HG02588 (cell line): ENCODE measurements around the gene REELD1.

ENCODE experiments used
- ATAC-seq: cut with Tn5 transposase; IDR thresholded peaks from one replicate; pipeline ENCODE4 v1.9.1; 2021; ENCODE audit warnings: mild to moderate bottlenecking, moderate library complexity; ENCODE audit not compliant: unreplicated experiment

Gene REELD1

GRCh38 chr4:146224326-146224966 is 10.1 kb downstream of the REELD1 start:
- ATAC-seq = no peak

GRCh38 chr4:146229406-146229805 is 15.1 kb downstream of the REELD1 start:
- no peak for ATAC-seq

DNA sequence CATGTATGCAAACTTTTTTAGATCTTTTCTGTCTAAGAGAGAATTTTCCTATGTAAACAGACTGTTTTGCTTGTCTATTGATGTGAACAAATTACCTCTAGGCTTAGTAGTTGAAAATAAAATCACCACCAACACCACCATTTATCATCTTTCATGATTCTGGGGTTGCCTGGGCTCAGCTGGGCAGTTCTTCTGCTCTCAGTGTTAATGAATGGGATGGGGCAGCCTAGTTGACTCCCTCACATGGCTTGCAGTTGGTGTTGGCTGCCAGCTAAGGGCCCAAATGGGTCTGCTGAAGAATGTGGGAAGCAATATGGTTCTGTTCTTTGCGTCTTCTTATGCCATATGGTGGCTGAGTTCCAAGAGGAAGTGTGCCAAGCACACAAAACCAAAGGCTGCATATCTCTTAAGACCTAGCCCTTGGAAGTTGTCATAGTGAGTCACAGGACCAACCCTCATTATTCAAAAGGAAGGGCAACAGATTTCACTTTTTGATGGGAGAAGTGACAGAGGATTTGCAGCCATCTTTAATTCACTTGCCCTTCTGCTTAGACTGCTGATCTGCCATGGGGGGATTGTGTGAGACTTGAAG is 17.9 kb downstream of the REELD1 start:
- no peak for ATAC-seq

DNA sequence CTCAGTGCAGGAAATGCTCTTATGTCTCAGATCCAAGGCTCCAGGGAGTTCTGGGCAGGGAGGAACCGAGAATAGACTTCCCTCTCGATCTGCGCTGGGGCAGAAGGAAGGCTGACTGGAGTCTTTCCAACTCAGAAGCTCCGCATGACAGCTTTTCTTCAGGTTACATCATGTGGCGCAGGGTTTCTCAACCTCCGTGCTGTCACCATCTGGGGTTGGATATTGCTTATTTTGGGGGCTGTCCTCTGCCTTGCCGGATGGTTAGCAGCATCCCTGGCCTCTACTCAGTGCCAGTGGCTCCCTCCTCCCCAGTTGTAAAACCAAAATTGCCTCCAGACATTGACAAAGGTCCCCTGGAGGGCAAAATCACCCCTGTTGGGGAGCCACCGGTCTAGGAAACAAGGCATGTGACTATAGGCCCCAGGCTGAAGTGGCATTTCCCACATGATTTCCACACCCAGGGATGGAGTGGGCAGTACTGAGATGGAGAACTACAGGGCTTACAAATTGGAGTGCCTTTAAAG is 21.4 kb downstream of the REELD1 start:
- ATAC-seq = no peak

- no peak for ATAC-seq
Observed at GRCh38 chr4:146236216-146236615, 21.9 kb downstream of the REELD1 start.

DNA sequence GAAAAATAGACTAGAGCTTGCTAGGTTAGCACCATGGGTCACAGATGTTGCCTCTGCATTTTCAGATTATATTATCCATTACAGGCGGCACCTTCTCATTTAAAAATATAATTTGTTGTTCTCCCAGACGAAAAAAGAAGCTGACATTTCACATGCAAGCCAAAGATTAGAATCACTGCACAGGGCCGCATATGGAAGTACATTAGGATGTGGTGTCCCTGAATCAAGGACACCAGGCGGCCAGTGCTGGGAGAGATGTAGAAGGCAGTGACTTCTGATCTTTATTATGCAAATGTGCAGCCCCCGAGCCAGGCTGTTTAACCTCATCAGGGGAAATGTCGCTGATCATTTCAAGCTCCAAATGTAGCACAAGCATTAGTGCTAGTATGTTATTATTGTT is 22.8 kb downstream of the REELD1 start:
- ATAC-seq = no peak

DNA sequence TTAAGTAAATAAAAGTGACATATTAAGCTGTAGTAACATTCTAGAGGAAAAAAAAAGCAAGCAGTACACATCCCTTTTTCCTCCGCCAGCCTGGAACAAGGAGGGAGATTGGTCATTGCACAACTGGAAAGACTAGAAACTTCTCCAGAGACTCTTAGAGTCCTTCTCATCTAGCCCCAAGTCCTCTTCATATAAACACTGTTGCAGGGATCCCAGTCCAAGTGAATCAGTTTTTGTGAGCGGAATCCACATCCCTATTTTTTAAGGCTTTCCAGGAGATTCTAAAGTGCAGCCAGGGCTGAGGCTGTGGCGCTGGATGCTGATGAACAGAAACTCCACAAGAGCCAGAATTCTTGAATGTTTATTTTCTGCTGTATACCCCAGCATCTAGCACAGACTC is 23.8 kb downstream of the REELD1 start:
- no peak for ATAC-seq

- peak; percentile 86 for ATAC-seq
Observed at GRCh38 chr4:146243141-146243882, 29.0 kb downstream of the REELD1 start.

GRCh38 chr4:146243883-146244277 is 29.5 kb downstream of the REELD1 start:
- no peak for ATAC-seq

DNA sequence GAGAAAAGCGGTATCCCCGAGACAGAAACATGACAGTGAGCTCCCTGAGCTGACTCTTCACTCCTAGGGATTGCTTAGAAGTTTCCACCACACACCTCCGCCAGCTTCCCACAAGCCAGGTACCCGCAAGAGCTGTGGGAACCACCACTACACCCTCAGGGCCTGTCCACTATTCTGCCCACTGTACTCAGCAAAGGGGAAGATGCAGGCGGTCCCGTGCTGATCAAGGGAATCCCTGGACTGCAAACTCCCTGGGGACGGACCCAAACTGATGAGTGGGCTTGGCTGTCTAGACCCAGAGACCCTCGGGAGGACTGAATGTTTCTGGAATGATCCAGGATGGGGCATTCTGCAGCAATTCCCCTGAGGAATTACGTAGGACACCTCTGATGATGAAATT is 30.2 kb downstream of the REELD1 start:
- no peak for ATAC-seq

DNA sequence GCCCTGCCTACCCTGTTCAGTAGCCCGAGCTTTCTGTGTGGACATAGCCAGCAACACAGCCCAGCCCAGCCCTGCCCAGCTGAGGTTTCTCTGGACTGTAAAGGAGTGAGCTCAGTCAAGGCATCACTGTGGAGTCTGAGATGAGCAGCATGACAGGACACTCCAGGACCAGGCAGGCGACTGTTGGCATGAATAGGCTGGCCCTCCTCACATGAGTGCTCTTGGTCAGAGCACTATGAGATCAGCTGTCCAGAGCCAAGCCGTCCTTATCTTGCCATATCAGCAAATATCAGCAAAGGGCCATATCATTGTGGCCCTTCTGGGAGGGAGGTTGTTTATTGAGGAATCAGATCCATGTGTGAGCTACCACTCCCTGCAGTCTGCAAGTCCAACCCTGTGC is 30.9 kb downstream of the REELD1 start:
- ATAC-seq = no peak

- no peak for ATAC-seq
Observed at GRCh38 chr4:146245850-146246249, 31.5 kb downstream of the REELD1 start.

- no peak for ATAC-seq
Observed at GRCh38 chr4:146246381-146246780, 32.0 kb downstream of the REELD1 start.

GRCh38 chr4:146247356-146247755 is 33.0 kb downstream of the REELD1 start:
- ATAC-seq = no peak

GRCh38 chr4:146252969-146253611 is 38.8 kb downstream of the REELD1 start:
- ATAC-seq = no peak

- no peak for ATAC-seq
Observed at GRCh38 chr4:146255463-146255862, 41.1 kb downstream of the REELD1 start.

DNA sequence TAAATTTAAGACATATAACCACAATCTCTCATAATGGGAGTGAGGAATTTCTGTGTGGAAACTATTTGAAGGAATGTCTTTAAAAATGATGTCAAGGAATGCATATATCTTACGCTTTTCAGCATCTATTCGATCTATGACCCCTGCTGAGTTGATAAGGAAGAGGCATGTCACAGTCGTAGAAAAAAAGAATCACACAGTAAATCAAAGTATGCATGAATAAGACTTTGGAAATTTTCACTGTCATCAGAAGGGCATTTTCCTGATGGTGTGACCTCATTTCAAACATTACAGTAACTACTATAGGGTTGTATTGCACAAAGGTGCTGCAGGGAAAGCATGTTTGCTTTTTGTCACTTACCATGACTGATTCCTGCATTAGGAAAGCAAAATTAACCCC is 41.5 kb downstream of the REELD1 start:
- ATAC-seq = no peak

DNA sequence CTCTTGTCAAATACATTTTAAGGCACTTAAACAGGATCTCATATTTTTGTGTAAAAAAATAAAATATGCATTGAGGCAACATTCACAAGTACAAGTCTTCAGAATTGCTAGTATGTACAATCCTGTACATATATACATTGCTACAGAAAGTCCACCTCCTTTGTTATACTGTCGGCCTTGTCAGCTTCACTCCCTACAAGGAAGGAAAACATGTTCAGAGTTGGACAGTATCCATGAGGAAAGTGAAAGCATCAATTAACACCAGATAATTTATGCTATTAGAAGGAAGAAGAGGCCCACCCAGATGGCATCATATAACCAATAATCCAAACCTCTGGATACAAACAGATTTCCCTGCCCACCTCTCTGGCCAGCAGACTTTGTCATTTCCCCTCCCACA is 42.0 kb downstream of the REELD1 start:
- no peak for ATAC-seq

GRCh38 chr4:146257511-146257910 is 43.2 kb downstream of the REELD1 start:
- no peak for ATAC-seq

DNA sequence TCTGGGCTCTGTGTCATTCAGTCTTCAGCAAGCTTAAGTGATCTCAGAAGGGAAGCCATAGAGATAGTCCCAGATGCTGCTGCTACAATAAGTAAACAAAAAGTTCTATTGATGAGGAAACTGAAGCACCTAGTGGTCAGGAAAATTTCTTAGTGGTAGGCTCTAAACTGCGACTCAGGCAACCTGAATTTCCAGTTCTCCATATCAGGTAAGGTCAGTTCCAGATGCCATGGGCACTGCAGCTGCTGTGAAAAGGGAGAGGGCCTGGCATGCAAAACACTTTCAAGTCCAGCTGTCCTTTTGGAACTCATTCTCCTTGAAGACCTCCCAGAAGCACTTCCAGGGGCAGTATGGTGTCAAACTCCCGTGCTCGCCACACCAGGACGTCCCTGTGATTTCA is 46.2 kb downstream of the REELD1 start:
- ATAC-seq = no peak

- no peak for ATAC-seq
Observed at GRCh38 chr4:146261041-146261440, 46.7 kb downstream of the REELD1 start.

DNA sequence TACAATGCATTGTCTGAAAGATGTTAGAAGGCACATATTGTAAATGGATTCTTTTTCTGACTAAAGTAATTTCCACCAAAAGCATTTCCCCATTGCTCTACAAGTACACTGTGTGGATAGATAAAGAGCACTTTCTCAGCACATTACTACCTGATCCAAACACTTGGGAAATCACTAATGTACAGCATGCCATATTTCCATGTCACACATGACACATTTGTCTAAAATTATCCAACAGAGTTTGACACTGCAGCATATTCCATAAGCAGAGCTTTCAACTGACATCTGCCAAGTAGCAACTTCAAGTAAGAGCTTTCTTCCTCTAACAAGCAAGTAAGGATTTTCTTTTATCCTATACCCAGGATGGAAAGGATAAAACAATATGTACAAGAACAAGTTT is 49.5 kb downstream of the REELD1 start:
- ATAC-seq = no peak
